Motor neuron (in vitro differentiated cells): ENCODE measurements around the gene MED16. TPM values are rescaled to one million over a fixed set of nuclear protein-coding genes. Genes with fewer than 3 reads are reported as not detected.
"Not testable (repeated sequence)": the region's sequence is repeated elsewhere in the genome, so short reads cannot be mapped to it uniquely, and the experiment has no call there.

Source experiments
- ATAC-seq, 8 experiments: fragments of 200-7000 bp; cut with Tn5 transposase; replicated peaks in 6 of 8; 2 replicates each; pipeline ENCODE4 v1.8.0; 2021; ENCODE audit warnings: mild to moderate bottlenecking in 8 of 8, moderate library complexity in 8 of 8
- H3K27ac ChIP-seq, 2 donors: fragments of 250-450 bp; sonication (Bioruptor Pico); 2 replicates each; pipeline ENCODE4 v1.9.0; 2021; ENCODE audit warnings: antibody characterized with exemption in 2 of 2, mild to moderate bottlenecking in 2 of 2, moderate library complexity in 1 of 2
- H3K4me1 ChIP-seq, 2 donors: fragments of 250-450 bp; sonication (Bioruptor Pico); replicated peaks in 1 of 2; 2 replicates each; pipeline ENCODE4 v1.6.1; 2021; ENCODE audit warnings: antibody characterized with exemption in 2 of 2, mild to moderate bottlenecking in 2 of 2, moderate library complexity in 1 of 2
- H3K4me3 ChIP-seq, 5 donors: fragments of 250-450 bp; sonication (Bioruptor Pico); 2 replicates each; pipeline ENCODE4 v1.9.0; 2021; ENCODE audit warnings: antibody characterized with exemption in 5 of 5, mild to moderate bottlenecking in 5 of 5, moderate library complexity in 4 of 5
- WGBS, 10 experiments: fragments of 450-650 bp; shearing (Covaris generic); methylation state at CpG; one replicate each; pipeline ENCODE4 v1.0.0; 2022; 5-methylcytosine and 5-hydroxymethylcytosine counted together
- in situ Hi-C, 9 experiments: fragments of 400-800 bp; cut with MboI; loops; one replicate each; pipeline ENCODE4 v1.15.0; 2021; ENCODE audit warnings: low sequenced_read_pairs in 9 of 9, low pct_unique_long_range_greater_than_20kb in 2 of 9; ENCODE audit not compliant: unreplicated experiment in 9 of 9
- total RNA-seq, 8 experiments: library from RNA; unstranded; fragments of 300-600 nt; gene quantifications; 2 replicates each; pipeline versions ENCODE4 v1.2.3 to v1.2.4, GENCODE V29; 2022

Gene MED16
- total RNA-seq, 8 experiments from 2014 or later, result 15.0 to 44.1 (median 26.1) TPM

DNA sequence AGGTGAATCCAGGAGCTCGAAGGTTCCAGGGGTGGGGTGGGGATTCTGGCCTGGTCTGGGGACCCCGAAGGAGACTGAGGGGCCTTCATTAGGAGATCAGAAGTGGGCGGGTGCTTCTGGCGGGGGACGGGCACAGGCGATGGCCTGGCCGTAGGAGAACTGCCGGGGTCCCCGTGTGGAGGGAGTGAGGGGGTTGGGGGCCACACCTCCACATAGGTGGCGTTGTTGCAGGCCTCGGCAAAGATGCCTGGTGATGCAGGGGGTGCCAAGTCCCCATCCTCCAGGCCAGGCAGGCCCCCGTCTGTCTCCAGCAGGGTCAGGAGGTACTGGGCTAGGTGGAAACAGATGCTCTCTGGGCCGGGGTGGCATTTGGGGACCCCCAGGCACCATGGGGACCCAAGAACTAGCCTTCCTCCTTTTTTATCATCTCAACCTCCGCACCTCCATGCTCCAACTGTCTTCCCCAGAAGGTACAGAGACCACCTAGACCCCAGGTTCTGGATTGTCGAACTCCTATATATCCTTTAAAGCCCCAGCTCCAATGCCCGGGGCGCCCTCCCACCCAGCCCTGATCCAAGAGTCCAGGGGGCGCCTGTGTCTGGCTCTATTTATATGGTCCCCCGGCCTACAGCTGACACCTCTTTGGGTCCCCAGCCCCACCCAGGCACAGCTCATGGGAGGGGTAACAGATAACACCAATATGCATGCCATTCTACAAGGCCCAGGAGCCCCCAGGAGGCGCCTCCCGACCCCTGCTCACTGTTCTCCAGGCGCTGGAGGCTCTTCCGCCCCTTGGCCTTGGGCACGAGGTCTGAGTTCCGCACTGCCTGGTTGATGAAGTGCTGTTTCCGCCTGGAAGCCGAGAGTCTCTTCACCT, 8.5 kb upstream of the MED16 start:
- Histone ChIP-seq H3K4me1 (peaks cover 22 to 32% of the 10 kb centered on the region in 2 donors), H3K27ac (no peak overlapping the region), H3K4me3 (no peak overlapping the region)
- no CpG with 5 or more reads among the region's 27 CpGs for WGBS, 10 experiments
- no peak for ATAC-seq
- in situ Hi-C loops, result loop anchor here in 1 of 9 experiments (25.0 kb wide), 2 partner anchors 139 to 239 kb away; partner anchors contain the start of genes MISP and RNF126

DNA sequence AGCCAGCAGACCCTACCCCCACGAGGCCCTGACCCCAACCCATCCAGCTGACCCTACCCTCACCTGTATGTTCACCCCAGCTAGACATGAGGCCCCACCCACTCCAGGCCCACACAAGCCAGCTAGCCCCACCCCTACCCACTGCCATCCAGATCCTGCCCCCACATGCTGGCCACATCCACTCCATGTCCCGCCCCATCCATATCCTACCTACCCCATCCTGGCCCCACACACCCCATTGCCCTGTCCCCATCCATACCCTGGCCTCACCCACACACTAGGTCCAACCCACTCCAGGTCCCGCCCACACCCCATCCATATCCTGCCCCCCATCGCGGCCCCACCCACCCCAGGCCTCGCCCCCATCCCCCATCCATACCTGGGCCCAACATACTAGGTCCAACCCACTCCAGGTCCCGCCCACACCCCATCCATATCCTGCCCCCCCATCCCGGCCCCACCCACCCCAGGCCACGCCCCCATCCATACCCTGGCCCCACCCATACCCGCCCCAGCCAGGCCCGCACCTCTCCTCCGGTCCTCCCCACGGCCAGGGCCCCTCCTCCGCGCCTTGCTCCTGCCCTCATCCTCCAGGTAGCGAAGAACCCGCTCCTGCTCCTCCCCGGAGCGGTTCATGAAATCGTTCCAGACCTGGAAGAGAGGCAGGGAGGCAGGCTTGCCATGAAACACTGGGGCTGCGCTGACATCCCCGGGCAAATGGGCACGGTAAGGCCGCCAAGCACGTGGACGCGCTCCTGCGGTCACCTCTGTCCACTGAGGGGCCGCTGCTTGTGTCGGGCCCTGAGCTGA, 7.5 kb upstream of the MED16 start:
- no CpG with 5 or more reads among the region's 30 CpGs for WGBS, 10 experiments
- ATAC-seq, result peak in 5 of 8 experiments; percentile 15 to 70 (median 33)

DNA sequence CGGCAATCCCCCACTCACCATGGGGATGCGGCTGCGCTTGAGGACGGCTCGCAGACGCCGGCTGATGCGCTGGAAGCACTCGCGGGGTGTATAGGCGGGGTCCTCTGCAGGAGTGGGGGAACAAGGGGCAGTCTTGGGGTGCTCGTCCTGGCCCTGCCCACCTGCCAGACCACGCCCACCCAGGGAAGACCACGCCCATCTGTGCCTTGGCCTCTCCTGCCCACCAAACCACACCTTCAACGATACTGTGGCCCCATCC, 7.0 kb upstream of the MED16 start:
- ATAC-seq, result no peak

More for the DNA sequence above, 7.5 kb upstream of the MED16 start:
- Histone ChIP-seq H3K4me3 (no peak overlapping the region), H3K4me1 (peaks cover 22 to 32% of the 10 kb centered on the region in 2 donors), H3K27ac (no peak overlapping the region)
- in situ Hi-C loops, result loop anchor here in 1 of 9 experiments (25.0 kb wide), 2 partner anchors 138 to 238 kb away; partner anchors contain the start of genes MISP and RNF126

DNA sequence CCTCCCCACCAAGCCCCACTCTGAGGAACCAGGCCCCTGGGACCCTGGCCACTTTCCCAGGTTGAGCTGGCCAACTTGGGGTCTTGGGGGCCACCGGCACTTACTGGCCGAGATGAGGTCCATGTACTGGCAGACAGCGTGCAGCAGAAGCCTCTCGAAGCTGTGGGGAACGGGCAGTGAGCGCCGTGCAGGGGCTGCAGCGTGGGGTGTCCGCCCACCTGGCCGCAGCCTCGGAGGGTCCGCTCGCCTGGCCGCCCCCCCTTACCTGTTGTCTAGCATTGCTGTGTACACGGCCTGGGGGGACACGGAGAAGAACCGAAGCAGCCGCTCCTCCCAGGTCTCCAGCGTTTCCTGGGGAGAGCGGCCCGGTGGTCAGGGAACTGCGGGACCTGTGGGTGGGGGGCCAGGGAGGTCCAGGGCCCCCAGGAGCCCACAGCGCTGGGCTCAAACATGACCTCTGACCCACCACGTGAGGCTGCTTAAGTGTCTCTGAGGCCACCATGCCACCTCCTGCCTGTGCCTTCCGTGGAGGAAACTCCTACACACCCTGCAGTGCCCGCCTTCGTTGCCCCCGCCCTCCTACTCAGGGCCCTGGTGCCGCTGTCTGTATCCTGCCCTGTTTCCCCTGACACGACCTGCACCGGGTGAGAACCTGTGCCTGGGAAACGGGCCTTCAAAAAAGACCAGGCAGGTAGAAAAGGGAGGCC, 6.5 kb upstream of the MED16 start:
- Histone ChIP-seq H3K4me3 (no peak overlapping the region), H3K4me1 (peaks cover 22 to 32% of the 10 kb centered on the region in 2 donors), H3K27ac (peak overlapping the region in 1 of 2 donors; percentile 17)
- in situ Hi-C loops, result loop anchor here in 1 of 9 experiments (25.0 kb wide), 2 partner anchors 137 to 237 kb away; partner anchors contain the start of genes MISP and RNF126
- WGBS, 10 experiments, result 62 to 100% (median 68%) methylated on average over 1 to 7 of the region's 32 CpGs; no CpG with 5 or more reads in 6 of the 10 experiments
- ATAC-seq, result no peak

More for the DNA sequence above, 7.0 kb upstream of the MED16 start:
- H3K4me3 ChIP-seq, result no peak overlapping the region
- peaks cover 22 to 32% of the 10 kb centered on the region in 2 donors for H3K4me1 ChIP-seq
- in situ Hi-C loops, result loop anchor here in 1 of 9 experiments (25.0 kb wide), 2 partner anchors 138 to 238 kb away; partner anchors contain the start of genes MISP and RNF126
- H3K27ac ChIP-seq, result no peak overlapping the region
- WGBS, 10 experiments, result 95 to 100% methylated on average over 1 to 4 of the region's 15 CpGs; no CpG with 5 or more reads in 8 of the 10 experiments

DNA sequence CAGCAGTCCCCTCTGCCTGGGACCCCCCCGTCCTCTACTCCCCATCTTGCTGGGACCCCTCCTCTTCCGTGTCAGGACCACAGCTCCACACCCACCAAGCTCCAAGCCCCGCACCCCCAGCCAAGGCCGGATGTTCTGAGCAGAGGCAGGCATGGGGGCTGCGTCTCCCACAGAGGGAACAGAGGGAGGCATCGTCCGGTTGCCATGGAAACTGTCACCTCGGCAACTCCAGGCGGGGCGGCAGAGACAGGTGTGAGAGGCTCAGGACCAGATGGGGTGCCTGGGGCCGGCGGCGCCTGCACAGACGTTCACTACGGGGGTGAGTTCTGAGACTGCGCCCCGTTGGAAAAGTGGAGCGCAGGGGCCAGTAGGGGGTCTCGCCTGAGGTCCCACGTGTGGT, 5.7 kb upstream of the MED16 start:
- H3K4me1 ChIP-seq, result peaks cover 22 to 32% of the 10 kb centered on the region in 2 donors
- peak overlapping the region in 1 of 2 donors; percentile 17 for H3K27ac ChIP-seq
- 12% methylated on average over 10 of the region's 20 CpGs; no CpG with 5 or more reads in 9 of the 10 experiments for WGBS, 10 experiments
- in situ Hi-C loops, result no loop called here
- no peak overlapping the region for H3K4me3 ChIP-seq
- peak in 5 of 8 experiments; percentile 58 to 73 (median 66) for ATAC-seq

DNA sequence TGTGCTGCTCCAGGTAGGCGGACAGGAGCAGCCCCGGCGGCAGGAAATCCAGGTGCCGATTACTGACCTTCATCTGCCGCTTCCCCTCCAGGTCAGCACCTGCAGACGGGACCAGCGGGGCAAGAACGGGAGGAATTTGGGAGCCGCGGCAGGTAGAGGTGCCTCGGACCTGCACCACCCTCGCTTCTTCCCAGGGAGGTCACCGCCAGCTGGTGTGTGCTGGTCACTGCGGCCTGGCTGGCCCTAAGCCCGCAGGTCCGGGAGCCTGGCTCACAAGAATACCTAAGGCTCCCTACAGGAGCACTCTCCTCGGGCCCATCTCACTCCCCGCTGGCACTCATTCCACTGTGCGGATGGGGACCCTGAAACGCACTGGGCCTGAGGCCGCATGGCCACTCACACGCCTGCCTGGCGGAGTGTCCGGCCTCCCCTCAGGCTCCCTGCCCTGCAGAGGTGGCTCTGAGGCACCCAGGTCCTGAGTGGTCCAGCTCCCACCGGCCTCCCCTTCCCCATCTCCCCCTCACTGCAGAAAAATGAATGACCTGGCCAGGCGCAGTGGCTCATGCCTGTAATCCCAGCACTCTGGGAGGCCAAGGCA, 4.6 kb upstream of the MED16 start:
- 80 to 83% (median 82%) methylated on average over 1 to 2 of the region's 26 CpGs; no CpG with 5 or more reads in 7 of the 10 experiments for WGBS, 10 experiments
- in situ Hi-C loops, result no loop called here
- peaks cover 12 to 21% of the 10 kb centered on the region in 2 donors for H3K4me1 ChIP-seq
- H3K4me3 ChIP-seq, result no peak overlapping the region
- H3K27ac ChIP-seq, result no peak overlapping the region
- ATAC-seq, result no peak

DNA sequence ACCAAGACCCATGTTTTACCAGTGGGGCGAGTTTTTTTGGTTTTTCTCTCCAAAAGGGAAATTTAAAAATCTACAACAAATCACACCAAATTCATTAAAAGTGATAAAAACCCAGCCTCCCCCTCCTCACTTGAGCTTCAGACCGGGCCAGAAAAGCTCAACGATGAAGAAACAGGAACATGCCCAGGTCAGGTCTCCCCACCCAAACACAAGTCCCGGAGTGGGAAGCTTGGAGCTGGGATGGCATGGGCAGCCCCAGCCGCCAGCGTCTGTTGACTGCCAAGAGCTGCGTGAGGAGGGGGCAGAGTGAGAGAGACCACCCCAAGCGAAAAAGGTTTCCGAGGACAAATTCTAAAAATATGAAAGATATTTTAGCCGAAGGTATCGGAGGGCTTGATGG, 4.0 kb upstream of the MED16 start:
- Histone ChIP-seq H3K4me3 (no peak overlapping the region), H3K4me1 (peaks cover 11 to 19% of the 10 kb centered on the region in 2 donors), H3K27ac (no peak overlapping the region)
- WGBS, 10 experiments, result 80 to 100% (median 96%) methylated on average over 1 to 7 of the region's 11 CpGs; no CpG with 5 or more reads in 3 of the 10 experiments
- no peak for ATAC-seq
- in situ Hi-C loops, result no loop called here

DNA sequence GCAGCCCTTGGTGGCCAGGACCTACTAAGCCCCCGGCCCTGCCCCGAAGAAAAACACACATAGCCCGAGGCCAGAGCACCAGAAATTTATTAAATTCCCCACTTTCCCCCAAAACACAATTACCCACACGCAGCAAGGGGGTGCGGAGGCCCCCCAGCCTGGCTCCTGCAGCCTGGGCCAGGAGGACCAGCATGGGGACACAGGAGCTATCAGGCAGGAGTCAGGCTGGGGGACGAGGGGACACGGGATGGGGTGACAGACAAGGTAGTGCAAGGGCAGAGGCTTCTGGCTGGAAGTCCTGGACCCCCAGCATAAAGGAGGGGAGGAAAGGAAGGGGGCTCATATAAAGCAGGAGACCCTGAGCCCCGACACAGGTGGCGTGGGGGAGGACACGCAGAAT, 3.4 kb upstream of the MED16 start:
- WGBS, 10 experiments, result 93 to 100% (median 100%) methylated on average over 2 to 5 of the region's 10 CpGs; no CpG with 5 or more reads in 6 of the 10 experiments
- no peak for ATAC-seq
- no peak overlapping the region for H3K27ac ChIP-seq
- H3K4me3 ChIP-seq, result no peak overlapping the region
- peaks cover 11 to 19% of the 10 kb centered on the region in 2 donors for H3K4me1 ChIP-seq
- in situ Hi-C loops, result no loop called here

DNA sequence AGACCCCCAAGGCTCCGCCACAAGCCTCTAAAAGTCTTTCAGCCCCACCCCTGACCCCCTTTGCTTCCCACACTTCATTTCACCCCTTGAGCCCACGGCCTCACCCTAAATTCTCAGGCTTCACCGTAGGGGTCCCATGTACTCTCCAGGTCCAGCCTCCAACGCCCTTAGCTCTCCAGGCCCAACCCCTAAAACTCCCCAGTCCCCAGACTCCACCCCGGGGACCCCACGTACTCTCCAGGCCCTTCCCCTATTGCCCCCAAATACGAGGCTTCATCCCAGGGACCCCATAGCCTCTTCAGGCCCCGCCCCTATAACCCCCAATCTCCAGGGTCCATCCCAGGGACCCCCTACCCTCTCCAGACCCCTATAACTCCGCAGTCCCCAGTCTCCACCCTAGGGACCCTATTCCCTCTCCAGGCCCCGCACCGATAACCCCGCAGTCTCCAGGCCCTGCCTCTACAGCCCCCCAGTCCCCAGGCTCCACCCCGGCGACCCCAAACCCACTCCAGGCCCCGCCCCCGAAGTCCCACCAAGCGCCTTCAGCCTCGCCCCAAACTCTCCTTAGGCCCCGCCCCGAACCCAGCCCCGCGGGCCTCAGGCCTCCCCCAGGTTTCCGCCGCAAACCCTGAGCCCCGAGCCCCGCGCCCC, 619 bp downstream of the MED16 start:
- in situ Hi-C loops, result no loop called here
- Histone ChIP-seq H3K27ac (peak overlapping the region; percentile 98 to 99), H3K4me3 (peak overlapping the region; percentile 96 to 100 (median 99)), H3K4me1 (no peaks in the 10 kb centered on the region)
- ATAC-seq, result peak in 2 of 8 experiments; percentile 9 to 44
- WGBS, 10 experiments, result no CpG with 5 or more reads among the region's 27 CpGs

DNA sequence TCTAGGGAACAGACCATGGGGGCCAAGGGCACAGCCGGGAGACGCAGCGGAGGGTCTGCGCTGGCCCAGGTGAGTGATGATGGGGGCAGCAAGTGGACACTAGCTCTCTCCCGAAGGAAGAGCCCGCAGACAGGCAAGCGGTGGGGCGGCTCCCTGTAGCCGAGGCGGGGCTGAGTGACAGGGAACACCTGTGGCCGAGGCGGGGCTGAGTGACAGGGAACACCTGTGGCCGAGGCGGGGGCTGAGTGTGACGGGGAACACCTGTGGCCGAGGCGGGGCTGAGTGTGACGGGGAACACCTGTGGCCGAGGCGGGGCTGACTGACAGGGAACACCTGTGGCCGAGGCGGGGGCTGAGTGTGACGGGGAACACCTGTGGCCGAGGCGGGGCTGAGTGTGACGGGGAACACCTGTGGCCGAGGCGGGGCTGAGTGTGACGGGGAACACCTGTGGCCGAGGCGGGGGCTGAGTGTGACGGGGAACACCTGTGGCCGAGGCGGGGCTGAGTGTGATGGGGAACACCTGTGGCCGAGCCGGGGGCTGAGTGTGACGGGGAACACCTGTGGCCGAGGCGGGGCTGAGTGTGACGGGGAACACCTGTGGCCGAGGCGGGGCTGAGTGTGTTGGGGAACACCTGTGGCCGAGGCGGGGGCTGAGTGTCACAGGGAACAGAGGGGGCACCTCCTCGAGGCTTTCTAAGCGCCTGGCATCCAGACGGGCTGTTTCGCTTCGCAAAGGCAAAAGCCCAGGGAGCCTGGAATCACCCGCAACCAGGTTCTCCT, 1.4 kb downstream of the MED16 start:
- ATAC-seq, H3K4me1 ChIP-seq, in situ Hi-C loops, H3K27ac ChIP-seq: not testable (repeated sequence)
- no CpG with 5 or more reads among the region's 50 CpGs for WGBS, 10 experiments
- H3K4me3 ChIP-seq, result peak overlapping the region; percentile 96 to 100 (median 99)

DNA sequence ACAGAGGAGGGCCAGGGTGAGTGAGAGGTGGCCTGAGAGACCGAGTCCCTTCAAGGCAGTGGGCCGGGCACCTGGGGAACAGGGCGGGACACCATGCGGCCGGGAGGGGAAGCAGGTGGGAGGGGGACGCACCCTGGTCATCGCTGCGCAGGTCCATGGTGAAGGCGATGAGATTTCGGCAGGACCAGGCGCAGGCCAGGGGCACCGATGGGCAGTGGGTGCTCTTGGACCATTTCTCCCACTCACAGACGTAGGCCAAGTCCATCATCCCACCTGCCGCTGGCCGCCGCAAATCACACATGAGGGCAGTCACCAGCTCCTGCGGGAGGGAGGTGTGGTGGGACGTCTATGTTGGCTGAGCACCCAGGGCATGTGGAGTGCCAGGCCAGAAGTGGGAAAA, 2.2 kb downstream of the MED16 start:
- WGBS, 10 experiments, result no CpG with 5 or more reads among the region's 18 CpGs
- no peak overlapping the region for H3K27ac ChIP-seq
- no peak overlapping the region for H3K4me3 ChIP-seq
- peaks cover 0 to 3% of the 10 kb centered on the region in 2 donors for H3K4me1 ChIP-seq
- in situ Hi-C loops, result no loop called here
- ATAC-seq, result no peak
